ENCODE results near the gene CHP1.
"Not testable (repeated sequence)": the region's sequence is repeated elsewhere in the genome, so short reads cannot be mapped to it uniquely, and the experiment has no call there.

The CHP1 gene

DNA sequence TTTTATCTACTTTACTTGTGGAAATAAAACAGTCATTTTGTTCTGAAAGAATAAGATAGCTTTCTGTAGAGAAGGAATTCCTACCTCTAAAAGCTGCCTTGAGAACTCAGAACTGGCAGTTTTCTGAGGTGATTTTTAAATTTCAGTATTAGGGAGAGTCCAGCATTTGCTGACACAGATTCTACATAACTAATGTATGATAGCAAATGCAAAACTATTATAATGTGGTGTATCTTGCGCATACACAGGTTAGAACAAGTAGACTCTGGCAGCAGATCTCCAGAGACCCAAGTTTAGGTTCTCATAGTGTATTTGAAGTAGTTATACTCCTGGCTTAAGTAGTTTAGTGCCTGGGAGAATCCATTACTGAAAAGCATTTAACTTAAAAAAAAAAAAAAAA, 70.5 kb downstream of the CHP1 start:
- Histone ChIP-seq H2AFZ (no peak overlapping the region), H3K27me3 (ENCODE audit: control insufficient read depth, insufficient read depth, low read length) (no peaks in the 10 kb centered on the region), H3K9me3 (ENCODE audit: control insufficient read depth, low read length) (no peaks in the 10 kb centered on the region), H3K79me2 (no peaks in the 10 kb centered on the region), H3K4me2 (ENCODE audit: low read length) (no peak overlapping the region), H3K9ac (no peak overlapping the region), H3K27ac (no peak overlapping the region), H3K4me1 (no peaks in the 10 kb centered on the region), H3K4me3 (ENCODE audit: low read depth, low read length) (no peak overlapping the region), H3K36me3 (ENCODE audit: control insufficient read depth, insufficient read depth, low read length) (no peaks in the 10 kb centered on the region)
- TF ChIP-seq, protein P1, sequence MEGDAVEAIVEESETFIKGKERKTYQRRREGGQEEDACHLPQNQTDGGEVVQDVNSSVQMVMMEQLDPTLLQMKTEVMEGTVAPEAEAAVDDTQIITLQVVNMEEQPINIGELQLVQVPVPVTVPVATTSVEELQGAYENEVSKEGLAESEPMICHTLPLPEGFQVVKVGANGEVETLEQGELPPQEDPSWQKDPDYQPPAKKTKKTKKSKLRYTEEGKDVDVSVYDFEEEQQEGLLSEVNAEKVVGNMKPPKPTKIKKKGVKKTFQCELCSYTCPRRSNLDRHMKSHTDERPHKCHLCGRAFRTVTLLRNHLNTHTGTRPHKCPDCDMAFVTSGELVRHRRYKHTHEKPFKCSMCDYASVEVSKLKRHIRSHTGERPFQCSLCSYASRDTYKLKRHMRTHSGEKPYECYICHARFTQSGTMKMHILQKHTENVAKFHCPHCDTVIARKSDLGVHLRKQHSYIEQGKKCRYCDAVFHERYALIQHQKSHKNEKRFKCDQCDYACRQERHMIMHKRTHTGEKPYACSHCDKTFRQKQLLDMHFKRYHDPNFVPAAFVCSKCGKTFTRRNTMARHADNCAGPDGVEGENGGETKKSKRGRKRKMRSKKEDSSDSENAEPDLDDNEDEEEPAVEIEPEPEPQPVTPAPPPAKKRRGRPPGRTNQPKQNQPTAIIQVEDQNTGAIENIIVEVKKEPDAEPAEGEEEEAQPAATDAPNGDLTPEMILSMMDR (IDR thresholded peaks at IDR 0.05), result no peak

DNA sequence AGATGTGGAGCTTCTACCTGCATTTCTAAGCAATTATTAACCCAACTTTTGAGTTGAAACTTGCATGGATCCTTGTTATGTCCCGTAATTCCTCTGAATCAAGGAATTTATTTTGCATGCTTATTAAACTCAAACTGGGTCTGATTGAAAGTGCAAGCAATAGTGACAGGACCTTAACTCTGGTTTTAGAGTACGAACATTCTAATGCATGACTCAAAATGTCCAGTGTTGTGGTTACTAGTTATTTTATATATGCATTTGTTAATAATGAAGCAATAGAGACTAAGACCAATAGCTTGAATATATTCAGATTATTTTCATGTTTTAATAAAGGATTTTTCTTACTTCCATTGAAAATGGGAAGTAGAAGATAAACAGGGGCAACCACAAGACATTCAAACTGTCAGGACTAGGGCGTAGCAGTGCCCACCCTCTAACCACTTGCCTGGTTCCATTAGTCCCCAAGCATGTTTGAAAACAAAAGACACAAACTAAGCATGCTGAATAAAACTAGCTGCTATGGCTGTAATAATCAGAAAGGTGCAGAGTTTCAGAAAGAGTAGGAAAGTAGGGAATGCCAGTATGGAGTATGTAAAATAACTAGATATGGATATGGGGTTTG, 73.2 kb downstream of the CHP1 start:
- Histone ChIP-seq H3K79me2 (no peaks in the 10 kb centered on the region), H3K36me3 (ENCODE audit: control insufficient read depth, insufficient read depth, low read length) (no peaks in the 10 kb centered on the region), H3K4me2 (ENCODE audit: low read length) (no peak overlapping the region), H3K9ac (no peak overlapping the region), H3K27me3 (ENCODE audit: control insufficient read depth, insufficient read depth, low read length) (no peaks in the 10 kb centered on the region), H3K27ac (no peak overlapping the region), H3K4me1 (no peaks in the 10 kb centered on the region), H2AFZ (no peak overlapping the region), H3K4me3 (ENCODE audit: low read depth, low read length) (no peak overlapping the region), H3K9me3 (ENCODE audit: control insufficient read depth, low read length) (no peaks in the 10 kb centered on the region)
- TF ChIP-seq, protein P1 (IDR thresholded peaks at IDR 0.05), result no peak

DNA sequence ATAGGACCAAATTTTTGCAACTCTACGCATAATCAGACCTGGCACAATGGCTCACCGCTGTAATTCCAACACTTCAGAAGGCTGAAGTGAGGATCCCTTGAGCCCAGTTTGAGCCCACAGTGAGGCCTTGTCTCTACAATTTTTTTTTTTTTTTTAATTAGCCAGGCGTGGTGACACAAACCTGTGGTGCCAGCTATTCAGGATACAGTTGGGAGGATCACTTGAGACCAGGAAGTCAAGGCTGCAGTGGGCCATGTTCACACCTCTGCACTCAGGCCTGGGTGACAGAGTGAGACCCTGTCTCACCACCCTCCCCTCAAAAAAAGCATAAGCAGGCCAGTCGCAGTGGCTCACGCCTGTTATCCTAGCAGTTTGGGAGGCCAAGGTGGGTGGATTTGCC, 76.6 kb downstream of the CHP1 start:
- TF ChIP-seq, protein P1 (IDR thresholded peaks at IDR 0.05), result no peak
- Histone ChIP-seq H3K9me3 (ENCODE audit: control insufficient read depth, low read length) (no peaks in the 10 kb centered on the region), H3K4me2 (ENCODE audit: low read length) (no peak overlapping the region), H3K27ac (no peak overlapping the region), H3K9ac (no peak overlapping the region), H3K4me3 (ENCODE audit: low read depth, low read length) (no peak overlapping the region), H3K27me3 (ENCODE audit: control insufficient read depth, insufficient read depth, low read length) (no peaks in the 10 kb centered on the region), H2AFZ (no peak overlapping the region), H3K4me1 (no peaks in the 10 kb centered on the region), H3K36me3 (ENCODE audit: control insufficient read depth, insufficient read depth, low read length) (no peaks in the 10 kb centered on the region), H3K79me2 (no peaks in the 10 kb centered on the region)

- Histone ChIP-seq H3K27ac (no peak overlapping the region), H3K36me3 (ENCODE audit: control insufficient read depth, insufficient read depth, low read length) (no peaks in the 10 kb centered on the region), H2AFZ (no peak overlapping the region), H3K4me2 (ENCODE audit: low read length) (no peak overlapping the region), H3K27me3 (ENCODE audit: control insufficient read depth, insufficient read depth, low read length) (no peaks in the 10 kb centered on the region), H3K4me1 (no peaks in the 10 kb centered on the region), H3K79me2 (no peaks in the 10 kb centered on the region), H3K9ac (no peak overlapping the region), H3K9me3 (ENCODE audit: control insufficient read depth, low read length) (no peaks in the 10 kb centered on the region), H3K4me3 (ENCODE audit: low read depth, low read length) (no peak overlapping the region)
- TF ChIP-seq, protein P1 (IDR thresholded peaks at IDR 0.05), result no peak
Measured at GRCh38 chr15:41309226-41309905, 78.3 kb downstream of the CHP1 start.

- not testable (repeated sequence) for H3K27ac ChIP-seq; H3K4me2 ChIP-seq (ENCODE audit: low read length); H3K36me3 ChIP-seq (ENCODE audit: control insufficient read depth, insufficient read depth, low read length); H3K79me2 ChIP-seq; H3K4me3 ChIP-seq (ENCODE audit: low read depth, low read length); H2AFZ ChIP-seq; H3K9ac ChIP-seq; H3K27me3 ChIP-seq (ENCODE audit: control insufficient read depth, insufficient read depth, low read length); H3K9me3 ChIP-seq (ENCODE audit: control insufficient read depth, low read length); H3K4me1 ChIP-seq
Measured at GRCh38 chr15:41320805-41321330, 89.8 kb downstream of the CHP1 start.

Measured in parathyroid adenoma (tissue), 2 donors.